GM10248 (cell line): Measurements from ENCODE around the gene VAT1L.

ENCODE experiments used
- CTCF ChIA-PET: fragments of 300-600 bp; sonication (Branson Sonifier 250); formaldehyde crosslinking; extraction: SDS; loops from one replicate; lab custom pipeline; 2021; ENCODE audit warnings: antibody characterized with exemption; lab: Yijun Ruan, JAX
- POLR2A ChIA-PET: fragments of 350-650 bp; sonication (Branson Sonifier 250); formaldehyde crosslinking; extraction: SDS; loops from one replicate; lab custom pipeline; 2020; ENCODE audit warnings: antibody characterized with exemption; lab: Yijun Ruan, JAX
- DNase-seq: peaks from one replicate; pipeline ENCODE4 v3.0.0; 2012; ENCODE audit errors: extremely low spot score
- TF ChIP-seq, protein P1 (sequence below): IDR thresholded peaks from 2 replicates; pipeline ENCODE4 v1.5.1; 2012; ENCODE audit warnings: mild to moderate bottlenecking, low read depth; ENCODE audit errors: extremely low read depth, missing control alignments, control extremely low read depth

Gene VAT1L

DNA sequence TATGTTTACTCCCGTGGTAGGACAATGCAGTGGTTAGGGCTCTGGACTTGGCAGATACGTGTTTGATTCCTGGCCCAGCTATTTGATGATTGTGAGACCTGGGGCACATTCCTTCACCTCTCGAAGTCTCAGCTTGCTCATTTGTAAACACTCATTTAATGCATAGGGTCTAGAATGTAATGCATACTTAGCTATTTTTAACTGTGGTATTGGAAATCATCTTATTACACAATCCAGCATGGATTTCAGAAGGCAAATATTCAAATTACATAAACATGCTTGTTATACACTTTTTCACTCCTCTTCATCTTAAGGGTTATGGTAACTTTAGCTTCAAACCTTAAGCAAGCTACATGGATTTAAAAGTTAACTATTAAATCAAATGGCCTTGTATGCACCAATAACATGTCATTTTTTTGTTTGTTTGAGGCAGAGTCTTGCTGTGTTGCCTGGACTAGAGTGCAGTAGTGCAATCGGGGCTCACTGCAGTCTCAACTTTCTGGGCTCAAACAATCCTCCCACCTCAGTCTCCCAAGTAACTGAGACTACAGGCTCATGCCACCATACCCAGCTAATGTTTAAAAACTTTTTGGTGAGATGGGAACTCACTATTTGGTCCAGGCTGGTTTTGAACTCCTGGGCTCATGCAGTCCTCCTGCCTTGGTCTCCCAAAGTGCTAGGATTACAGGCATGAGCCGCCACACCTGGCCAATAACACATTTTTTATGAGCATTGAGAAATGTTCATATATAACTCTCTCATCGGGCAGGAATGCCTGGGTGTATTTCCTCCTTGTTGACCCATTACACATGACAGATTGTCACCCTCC is 52.5 kb downstream of the VAT1L start:
- no peak for DNase-seq
- ChIA-PET POLR2A (no interaction called here), CTCF (interaction anchor here (1.6 kb wide), 1 partner anchor 18 kb away, joined by 4 read pairs; no protein-coding TSS in a partner anchor)
- TF ChIP-seq, protein P1, sequence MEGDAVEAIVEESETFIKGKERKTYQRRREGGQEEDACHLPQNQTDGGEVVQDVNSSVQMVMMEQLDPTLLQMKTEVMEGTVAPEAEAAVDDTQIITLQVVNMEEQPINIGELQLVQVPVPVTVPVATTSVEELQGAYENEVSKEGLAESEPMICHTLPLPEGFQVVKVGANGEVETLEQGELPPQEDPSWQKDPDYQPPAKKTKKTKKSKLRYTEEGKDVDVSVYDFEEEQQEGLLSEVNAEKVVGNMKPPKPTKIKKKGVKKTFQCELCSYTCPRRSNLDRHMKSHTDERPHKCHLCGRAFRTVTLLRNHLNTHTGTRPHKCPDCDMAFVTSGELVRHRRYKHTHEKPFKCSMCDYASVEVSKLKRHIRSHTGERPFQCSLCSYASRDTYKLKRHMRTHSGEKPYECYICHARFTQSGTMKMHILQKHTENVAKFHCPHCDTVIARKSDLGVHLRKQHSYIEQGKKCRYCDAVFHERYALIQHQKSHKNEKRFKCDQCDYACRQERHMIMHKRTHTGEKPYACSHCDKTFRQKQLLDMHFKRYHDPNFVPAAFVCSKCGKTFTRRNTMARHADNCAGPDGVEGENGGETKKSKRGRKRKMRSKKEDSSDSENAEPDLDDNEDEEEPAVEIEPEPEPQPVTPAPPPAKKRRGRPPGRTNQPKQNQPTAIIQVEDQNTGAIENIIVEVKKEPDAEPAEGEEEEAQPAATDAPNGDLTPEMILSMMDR, result no peak

DNA sequence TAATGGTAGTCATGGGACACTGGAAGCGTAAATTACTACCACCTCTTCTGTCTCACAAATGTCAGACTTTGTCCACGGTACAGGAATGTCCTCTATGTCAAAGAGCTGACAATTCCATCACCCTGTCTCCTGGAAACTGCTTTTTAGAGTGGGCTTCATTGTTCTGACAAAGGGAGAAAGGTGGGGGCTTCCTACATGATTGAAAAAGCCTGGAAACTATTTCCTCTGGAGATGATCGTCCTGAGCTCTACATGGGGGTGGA is 53.1 kb downstream of the VAT1L start:
- TF ChIP-seq, protein P1, result no peak
- ChIA-PET CTCF (interaction anchor here (1.6 kb wide), 1 partner anchor 18 kb away, joined by 4 read pairs; no protein-coding TSS in a partner anchor), POLR2A (no interaction called here)
- DNase-seq, result no peak

DNA sequence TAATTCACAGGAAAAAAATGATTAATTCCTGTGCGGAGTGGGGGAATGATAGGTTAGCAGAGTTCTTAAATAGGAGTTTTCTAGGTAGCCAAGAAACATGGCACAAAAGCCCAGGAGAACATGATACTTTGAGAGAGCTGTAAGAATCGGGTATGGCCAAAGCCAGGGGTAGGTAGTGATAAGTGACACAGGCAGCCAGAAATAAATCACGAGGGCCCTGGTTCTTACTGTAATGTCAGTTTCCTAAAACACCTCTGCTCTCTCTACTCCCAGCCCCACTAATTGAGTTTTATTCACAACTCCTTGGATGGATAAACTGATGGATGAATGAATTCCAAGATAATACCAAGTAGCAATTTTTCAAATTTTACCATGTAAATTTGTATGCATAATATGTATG is 54.1 kb downstream of the VAT1L start:
- TF ChIP-seq, protein P1, result no peak
- no peak for DNase-seq
- CTCF ChIA-PET, result no interaction called here
- POLR2A ChIA-PET, result no interaction called here

DNA sequence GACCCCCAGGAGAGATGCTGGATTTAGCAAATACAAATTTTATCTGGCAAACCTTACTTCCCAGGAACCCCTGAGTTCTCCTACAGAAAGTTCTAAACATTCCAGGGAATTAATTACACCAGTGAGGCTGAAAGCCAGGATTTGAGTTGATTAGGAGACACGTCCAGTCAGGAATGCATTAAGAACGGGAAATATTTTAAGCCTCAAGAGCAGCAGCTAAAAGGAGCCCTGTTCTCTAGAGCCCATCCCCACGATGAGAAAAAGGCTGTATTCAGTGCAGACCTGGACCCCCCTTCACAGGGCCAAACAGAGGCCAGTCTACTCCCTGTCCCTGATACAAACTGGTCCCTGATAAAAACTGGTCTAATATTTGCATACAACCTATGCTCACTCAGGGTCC is 55.0 kb downstream of the VAT1L start:
- TF ChIP-seq, protein P1, result no peak
- CTCF ChIA-PET, result no interaction called here
- POLR2A ChIA-PET, result no interaction called here
- DNase-seq, result no peak

DNA sequence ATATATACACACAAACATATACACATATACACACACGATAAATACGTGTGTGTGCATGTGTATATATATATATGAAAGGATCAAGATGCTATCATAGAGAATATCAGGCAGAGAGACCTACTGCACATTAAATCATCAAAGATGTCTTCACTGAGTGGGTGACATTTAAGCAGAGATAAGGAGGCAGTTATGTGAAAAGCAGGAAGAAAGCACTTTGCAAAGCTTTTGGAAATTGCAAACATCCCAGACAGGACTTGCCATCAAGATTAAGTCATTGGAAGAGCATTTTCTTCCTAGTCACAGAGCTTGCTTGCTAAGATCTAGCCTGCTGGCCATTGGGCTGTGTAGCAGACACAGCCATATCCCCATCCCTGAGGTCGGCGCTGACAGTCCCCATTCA is 56.4 kb downstream of the VAT1L start:
- POLR2A ChIA-PET, result no interaction called here
- TF ChIP-seq, protein P1, result no peak
- CTCF ChIA-PET, result no interaction called here
- no peak for DNase-seq

DNA sequence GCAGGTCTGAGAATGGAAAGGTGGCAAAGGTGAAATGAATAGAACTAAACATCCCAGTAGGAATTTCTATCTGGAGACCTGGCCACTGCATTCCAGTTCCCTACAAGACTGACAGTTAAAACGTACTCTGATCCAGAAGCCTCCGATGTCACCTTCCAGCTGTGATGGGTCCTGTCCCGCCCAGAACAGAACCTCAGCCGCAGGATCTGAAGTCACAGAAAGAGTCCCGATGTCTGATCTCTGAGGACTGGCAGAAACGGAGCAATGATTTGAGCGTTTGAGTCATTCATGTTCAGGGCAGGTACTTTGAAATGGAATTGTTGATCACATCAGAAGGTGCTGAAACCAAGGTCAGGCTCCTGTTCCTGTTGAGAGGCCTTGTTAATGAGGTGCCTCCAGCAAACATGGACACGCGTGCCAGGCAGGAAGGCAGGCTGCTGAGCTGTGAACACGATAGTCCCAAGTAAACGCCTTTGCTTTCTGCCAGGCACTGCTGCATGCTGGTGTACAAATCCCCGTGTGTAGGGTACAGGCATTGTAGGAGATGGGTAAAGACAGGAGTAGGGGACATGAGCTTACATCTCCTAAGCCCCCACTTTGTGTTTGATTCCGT is 61.4 kb downstream of the VAT1L start:
- ChIA-PET POLR2A (no interaction called here), CTCF (interaction anchor here (1.6 kb wide), 1 partner anchor 13 kb away, joined by 3 read pairs; no protein-coding TSS in a partner anchor)
- TF ChIP-seq, protein P1, result no peak
- no peak for DNase-seq
